ENCODE measurements around the gene ATP6V0D1. TPM values are rescaled to one million over a fixed set of nuclear protein-coding genes. Genes with fewer than 3 reads are reported as not detected.
"Not testable (repeated sequence)": the region's sequence is repeated elsewhere in the genome, so short reads cannot be mapped to it uniquely, and the experiment has no call there.

The ATP6V0D1 gene
- polyA plus RNA-seq, 1 donor, result 93.1 TPM

DNA sequence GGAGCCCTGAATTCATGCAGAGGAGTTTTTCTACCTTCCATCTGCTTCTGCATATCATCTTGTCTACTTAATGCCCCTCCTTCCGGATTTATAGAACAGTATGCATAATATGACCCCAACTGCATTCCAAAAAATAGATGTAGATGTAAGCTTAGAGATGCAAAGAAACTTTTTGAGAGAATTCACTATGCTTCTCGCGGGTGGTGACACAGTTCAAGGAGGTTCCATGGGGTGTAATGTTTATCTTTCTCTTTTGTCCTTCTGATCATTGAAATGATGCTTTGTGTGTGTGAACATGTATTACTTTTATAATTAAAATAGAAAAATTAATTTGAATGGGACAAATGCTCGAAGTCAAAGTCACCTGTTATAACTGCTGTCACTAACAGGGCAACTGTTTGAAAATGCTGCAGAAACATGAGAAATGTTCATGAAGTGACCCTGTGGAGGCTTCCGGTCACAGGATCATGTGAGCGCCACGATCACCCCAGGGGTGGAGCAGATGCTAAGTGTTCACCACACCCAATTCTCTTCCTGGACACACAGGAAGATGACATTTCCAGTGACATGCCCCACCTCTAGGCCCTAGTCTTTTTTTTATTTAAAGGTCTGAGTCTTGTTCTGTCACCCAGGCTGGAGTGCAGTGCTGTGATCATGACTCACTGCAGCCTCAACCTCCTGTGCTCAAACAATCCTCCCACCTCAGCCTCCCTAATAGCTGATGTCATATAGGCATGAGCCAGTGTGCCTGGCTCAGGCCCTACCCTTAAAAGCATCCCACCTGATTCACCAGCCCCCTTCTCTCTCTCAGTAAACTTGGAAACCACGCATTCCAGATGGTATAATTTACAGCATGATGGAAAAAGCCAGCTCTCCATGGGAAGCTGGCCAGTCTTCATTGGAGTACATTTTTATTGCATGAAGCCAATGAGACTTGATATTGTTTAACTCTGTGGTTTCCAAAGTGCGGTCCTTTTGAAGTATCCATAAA, 23.4 kb upstream of the ATP6V0D1 start:
- H3K27ac ChIP-seq (ENCODE audit: low read length), result no peak overlapping the region
- H3K4me1 ChIP-seq (ENCODE audit: control insufficient read depth, insufficient read depth, low read length), result no peaks in the 10 kb centered on the region
- no peak for DNase-seq
- no peaks in the 10 kb centered on the region for H3K27me3 ChIP-seq (ENCODE audit: control insufficient read depth, insufficient read depth, low read length)
- WGBS (ENCODE audit: insufficient coverage, low lambda C conversion rate), result 100% methylated on average over 1 of the region's 9 CpGs
- H3K36me3 ChIP-seq (ENCODE audit: control insufficient read depth, insufficient read depth, low read length), result no peaks in the 10 kb centered on the region
- H3K9me3 ChIP-seq (ENCODE audit: control insufficient read depth, low read depth, low read length), result no peaks in the 10 kb centered on the region
- no peak overlapping the region for H3K4me3 ChIP-seq (ENCODE audit: low read length)

DNA sequence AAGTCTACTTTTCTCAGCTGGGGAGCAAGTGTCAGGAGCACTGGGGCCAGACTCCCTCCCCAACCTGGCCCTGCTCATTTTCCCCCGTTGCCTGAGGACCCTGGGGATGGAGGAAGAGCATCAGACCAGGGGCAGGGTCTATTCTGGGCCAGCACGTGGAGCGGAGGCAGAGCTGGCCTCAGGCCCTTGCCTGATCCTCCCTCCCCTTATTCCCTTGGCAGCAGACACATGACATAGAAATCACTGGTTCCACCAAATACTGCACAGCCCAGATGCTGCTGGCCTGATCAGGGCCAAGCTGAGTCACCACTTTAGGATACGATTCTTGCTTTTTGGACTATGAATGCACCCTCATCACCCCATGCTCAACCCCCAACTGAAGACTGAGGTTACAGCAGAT, 18.1 kb upstream of the ATP6V0D1 start:
- no peak overlapping the region for H3K4me3 ChIP-seq (ENCODE audit: low read length)
- no CpG with 5 or more reads among the region's 4 CpGs for WGBS (ENCODE audit: insufficient coverage, low lambda C conversion rate)
- no peak overlapping the region for H3K27ac ChIP-seq (ENCODE audit: low read length)
- no peaks in the 10 kb centered on the region for H3K4me1 ChIP-seq (ENCODE audit: control insufficient read depth, insufficient read depth, low read length)
- H3K9me3 ChIP-seq (ENCODE audit: control insufficient read depth, low read depth, low read length), result no peaks in the 10 kb centered on the region
- DNase-seq, result no peak
- H3K27me3 ChIP-seq (ENCODE audit: control insufficient read depth, insufficient read depth, low read length), result no peaks in the 10 kb centered on the region
- no peaks in the 10 kb centered on the region for H3K36me3 ChIP-seq (ENCODE audit: control insufficient read depth, insufficient read depth, low read length)

DNA sequence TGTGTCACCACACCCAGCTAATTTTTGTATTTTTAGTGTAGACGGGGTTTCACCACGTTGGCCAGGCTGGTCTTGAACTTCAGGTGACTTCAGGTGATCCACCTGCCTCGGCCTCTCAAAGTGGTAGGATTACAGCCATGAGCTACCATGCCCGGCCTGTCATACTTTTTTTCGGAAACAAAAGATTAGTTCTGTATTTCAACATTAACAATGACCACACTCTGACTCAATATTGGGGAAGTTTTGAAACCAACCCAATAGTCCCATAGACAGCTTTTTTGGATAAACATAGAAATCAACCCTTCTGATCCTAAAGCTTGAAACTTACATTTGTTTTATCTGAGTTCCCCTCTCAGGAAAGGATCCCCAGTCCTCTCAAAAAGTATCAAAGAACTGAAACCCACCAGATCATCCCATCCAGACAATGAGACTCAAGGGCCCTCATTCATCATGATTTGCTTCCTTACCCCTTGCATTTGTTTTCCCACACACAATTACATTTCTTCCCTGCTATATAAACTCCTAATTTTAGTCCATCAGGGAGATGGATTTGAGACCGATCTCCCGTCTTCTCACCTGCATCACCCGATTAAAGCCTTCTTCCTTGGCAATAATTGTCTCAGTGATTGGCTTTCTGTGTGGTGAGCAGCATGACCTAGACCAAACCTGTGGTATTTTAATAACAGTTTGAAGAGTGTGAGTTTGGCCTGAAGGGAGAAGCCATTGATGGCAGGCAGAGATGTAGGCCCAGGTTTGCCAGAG, 9.6 kb upstream of the ATP6V0D1 start:
- H3K9me3 ChIP-seq (ENCODE audit: control insufficient read depth, low read depth, low read length), result no peaks in the 10 kb centered on the region
- WGBS (ENCODE audit: insufficient coverage, low lambda C conversion rate), result 100% methylated on average over 3 of the region's 8 CpGs
- H3K27me3 ChIP-seq (ENCODE audit: control insufficient read depth, insufficient read depth, low read length), result no peaks in the 10 kb centered on the region
- no peak overlapping the region for H3K4me3 ChIP-seq (ENCODE audit: low read length)
- H3K4me1 ChIP-seq (ENCODE audit: control insufficient read depth, insufficient read depth, low read length), result peaks cover 9% of the 10 kb centered on the region
- DNase-seq, result no peak
- no peak overlapping the region for H3K27ac ChIP-seq (ENCODE audit: low read length)
- H3K36me3 ChIP-seq (ENCODE audit: control insufficient read depth, insufficient read depth, low read length), result no peaks in the 10 kb centered on the region

DNA sequence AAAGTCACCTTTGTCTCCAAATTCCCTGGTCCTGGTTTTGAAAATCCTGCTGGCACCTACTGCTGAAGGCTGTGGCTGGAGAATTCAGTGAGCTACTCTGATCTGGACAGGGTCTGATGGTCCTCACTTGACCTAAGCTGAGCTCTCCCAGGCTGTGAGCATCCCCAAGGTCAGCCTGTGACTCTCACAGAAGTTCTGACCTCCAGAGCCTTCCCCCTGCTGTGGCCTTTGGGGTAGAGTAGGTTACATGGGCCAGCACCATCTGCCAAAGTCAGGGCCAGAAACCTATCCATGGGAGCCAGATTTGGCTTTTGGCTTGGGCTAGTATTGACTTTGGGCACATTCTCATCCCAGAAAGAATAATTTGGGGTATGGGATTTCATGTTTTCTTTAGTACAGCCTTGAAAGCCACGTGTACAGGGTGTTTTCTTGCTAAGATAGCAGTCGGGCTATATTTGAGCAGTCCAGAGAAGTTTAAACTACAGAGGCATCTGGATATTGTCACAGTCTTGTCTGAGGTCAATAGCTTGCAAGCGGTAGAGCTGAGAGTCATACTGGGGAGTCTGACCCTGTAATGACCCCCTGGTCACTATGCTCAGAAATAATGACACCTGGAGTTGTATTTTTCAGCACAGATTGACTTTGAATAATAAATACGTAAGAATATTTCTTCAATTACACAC, 8.6 kb upstream of the ATP6V0D1 start:
- peak overlapping the region; percentile 18 for H3K27ac ChIP-seq (ENCODE audit: low read length)
- H3K4me3 ChIP-seq (ENCODE audit: low read length), result no peak overlapping the region
- no peaks in the 10 kb centered on the region for H3K9me3 ChIP-seq (ENCODE audit: control insufficient read depth, low read depth, low read length)
- WGBS (ENCODE audit: insufficient coverage, low lambda C conversion rate), result no CpG with 5 or more reads among the region's 4 CpGs
- DNase-seq, result no peak
- no peaks in the 10 kb centered on the region for H3K27me3 ChIP-seq (ENCODE audit: control insufficient read depth, insufficient read depth, low read length)
- H3K36me3 ChIP-seq (ENCODE audit: control insufficient read depth, insufficient read depth, low read length), result no peaks in the 10 kb centered on the region
- H3K4me1 ChIP-seq (ENCODE audit: control insufficient read depth, insufficient read depth, low read length), result peaks cover 9% of the 10 kb centered on the region

DNA sequence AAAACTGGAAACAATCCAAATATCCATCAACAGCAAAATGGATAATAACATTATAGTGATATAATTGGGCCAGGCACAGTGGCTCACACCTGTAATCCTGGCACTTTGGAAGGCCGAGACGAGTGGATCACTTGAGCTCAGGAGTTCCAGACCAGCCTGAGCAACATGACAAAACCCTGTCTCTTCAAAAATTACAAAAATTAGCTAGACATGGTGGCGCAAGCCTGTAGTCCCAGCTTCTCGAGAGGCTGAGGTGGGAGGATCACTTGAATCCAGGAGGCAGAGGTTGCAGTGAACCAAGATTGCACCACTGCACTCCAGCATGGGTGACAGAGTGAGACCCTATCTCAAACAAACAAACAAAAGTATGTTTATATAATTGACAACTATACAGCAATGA, 6.6 kb upstream of the ATP6V0D1 start:
- H3K27me3 ChIP-seq (ENCODE audit: control insufficient read depth, insufficient read depth, low read length); H3K9me3 ChIP-seq (ENCODE audit: control insufficient read depth, low read depth, low read length); H3K4me1 ChIP-seq (ENCODE audit: control insufficient read depth, insufficient read depth, low read length); DNase-seq; H3K27ac ChIP-seq (ENCODE audit: low read length); H3K36me3 ChIP-seq (ENCODE audit: control insufficient read depth, insufficient read depth, low read length); H3K4me3 ChIP-seq (ENCODE audit: low read length): not testable (repeated sequence)
- no CpG with 5 or more reads among the region's 4 CpGs for WGBS (ENCODE audit: insufficient coverage, low lambda C conversion rate)

DNA sequence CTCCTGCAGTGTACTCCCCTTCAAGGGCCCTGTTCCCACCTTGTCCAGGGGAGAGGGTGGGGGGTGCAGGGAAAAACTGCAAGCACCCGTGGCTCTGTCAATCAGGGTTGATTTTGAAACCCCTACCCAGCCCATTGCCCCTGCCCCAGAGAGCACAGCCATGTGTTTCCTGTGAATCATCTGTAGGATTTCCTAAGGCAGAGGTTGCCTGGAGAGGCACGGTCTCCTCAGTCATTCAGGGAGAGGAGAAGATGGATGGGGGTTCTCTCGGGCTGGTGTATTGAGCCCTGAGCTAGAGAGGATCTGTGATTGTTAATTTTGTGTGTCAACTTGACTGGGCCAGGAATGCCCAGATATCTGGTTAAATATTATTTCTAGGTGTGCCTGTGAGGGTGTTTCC, 5.8 kb upstream of the ATP6V0D1 start:
- H3K27me3 ChIP-seq (ENCODE audit: control insufficient read depth, insufficient read depth, low read length), result no peaks in the 10 kb centered on the region
- peaks cover 15% of the 10 kb centered on the region for H3K4me1 ChIP-seq (ENCODE audit: control insufficient read depth, insufficient read depth, low read length)
- peaks cover 2% of the 10 kb centered on the region for H3K36me3 ChIP-seq (ENCODE audit: control insufficient read depth, insufficient read depth, low read length)
- no CpG with 5 or more reads among the region's 3 CpGs for WGBS (ENCODE audit: insufficient coverage, low lambda C conversion rate)
- H3K27ac ChIP-seq (ENCODE audit: low read length), result no peak overlapping the region
- DNase-seq, result no peak
- H3K9me3 ChIP-seq (ENCODE audit: control insufficient read depth, low read depth, low read length), result no peaks in the 10 kb centered on the region
- no peak overlapping the region for H3K4me3 ChIP-seq (ENCODE audit: low read length)

DNA sequence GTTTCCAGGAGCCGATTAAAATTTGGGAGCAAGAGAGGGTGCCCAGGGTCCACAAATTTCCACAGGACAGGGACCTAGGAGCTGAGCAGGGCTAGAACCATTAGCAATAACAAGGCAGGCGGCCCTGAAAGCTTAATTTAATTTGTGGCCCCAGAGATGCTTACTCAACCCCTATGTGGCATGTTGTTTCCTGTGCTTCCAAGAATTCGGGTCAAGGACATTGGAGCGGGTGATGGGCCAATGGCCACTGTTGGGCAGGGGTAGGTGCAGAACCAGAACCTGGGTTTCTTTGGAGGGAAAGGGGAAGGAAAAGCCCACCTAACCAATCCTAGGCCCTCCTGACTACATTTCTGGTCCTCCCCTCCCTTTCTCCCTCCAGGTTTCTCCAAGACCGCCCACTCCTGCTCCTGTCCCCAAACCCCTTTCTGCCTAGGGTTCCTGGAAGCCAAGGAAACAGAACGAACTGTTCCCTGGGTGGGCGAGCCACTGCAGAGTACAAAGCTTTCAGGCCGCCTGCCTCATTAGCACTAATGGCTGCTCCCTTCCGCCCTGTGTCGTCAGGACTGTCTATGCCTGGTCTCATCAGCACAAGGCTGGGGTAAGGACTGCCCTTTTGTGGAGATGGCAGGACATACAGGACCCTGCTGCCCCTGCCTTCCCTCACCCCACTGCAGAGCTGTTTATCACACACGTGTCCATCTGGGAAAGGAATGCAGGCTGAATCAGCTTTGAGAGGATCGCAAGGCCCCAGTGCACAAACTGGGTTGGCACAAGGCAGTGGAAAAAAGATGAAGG, 3.0 kb upstream of the ATP6V0D1 start:
- no peaks in the 10 kb centered on the region for H3K27me3 ChIP-seq (ENCODE audit: control insufficient read depth, insufficient read depth, low read length)
- no peak overlapping the region for H3K27ac ChIP-seq (ENCODE audit: low read length)
- peaks cover 2% of the 10 kb centered on the region for H3K36me3 ChIP-seq (ENCODE audit: control insufficient read depth, insufficient read depth, low read length)
- peaks cover 17% of the 10 kb centered on the region for H3K4me1 ChIP-seq (ENCODE audit: control insufficient read depth, insufficient read depth, low read length)
- DNase-seq, result no peak
- no peaks in the 10 kb centered on the region for H3K9me3 ChIP-seq (ENCODE audit: control insufficient read depth, low read depth, low read length)
- no peak overlapping the region for H3K4me3 ChIP-seq (ENCODE audit: low read length)
- no CpG with 5 or more reads among the region's 12 CpGs for WGBS (ENCODE audit: insufficient coverage, low lambda C conversion rate)

DNA sequence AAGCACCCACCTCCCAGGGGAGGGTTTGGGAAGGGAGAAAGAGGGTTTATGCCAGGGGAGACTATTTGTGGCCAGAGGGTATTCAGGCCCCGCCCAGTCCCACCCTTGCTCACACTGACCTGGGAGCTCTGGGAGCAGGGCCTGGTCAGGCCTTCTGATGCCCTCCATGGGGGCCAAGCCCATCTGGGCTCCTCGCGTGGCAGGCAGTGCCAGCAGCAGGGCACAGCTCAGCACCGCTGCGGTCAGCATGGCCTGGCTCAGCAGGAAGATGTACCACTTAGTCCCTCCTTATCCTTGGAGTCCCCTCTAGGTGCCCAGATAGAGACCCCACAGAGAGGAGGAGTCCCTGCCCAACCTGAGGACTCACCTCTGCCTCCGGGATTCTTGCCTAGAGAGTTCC, 2.2 kb upstream of the ATP6V0D1 start, which contains the start of gene AGRP:
Gene AGRP, minus strand, starts transcription at position 398 of the 400 bp plus-strand sequence. Its CDS starts 149 bp downstream, at position 249.
- Histone ChIP-seq H3K27ac (ENCODE audit: low read length) (no peak within 1 kb of the TSS), H3K4me3 (ENCODE audit: low read length) (no peak within 1 kb of the TSS), H3K27me3 (ENCODE audit: control insufficient read depth, insufficient read depth, low read length) (no peaks in the 10 kb centered on the region), H3K4me1 (ENCODE audit: control insufficient read depth, insufficient read depth, low read length) (peaks cover 17% of the 10 kb centered on the region), H3K9me3 (ENCODE audit: control insufficient read depth, low read depth, low read length) (no peaks in the 10 kb centered on the region), H3K36me3 (ENCODE audit: control insufficient read depth, insufficient read depth, low read length) (peaks cover 2% of the 10 kb centered on the region)
- no CpG with 5 or more reads among the region's 6 CpGs for WGBS (ENCODE audit: insufficient coverage, low lambda C conversion rate)
- DNase-seq, result no peak

DNA sequence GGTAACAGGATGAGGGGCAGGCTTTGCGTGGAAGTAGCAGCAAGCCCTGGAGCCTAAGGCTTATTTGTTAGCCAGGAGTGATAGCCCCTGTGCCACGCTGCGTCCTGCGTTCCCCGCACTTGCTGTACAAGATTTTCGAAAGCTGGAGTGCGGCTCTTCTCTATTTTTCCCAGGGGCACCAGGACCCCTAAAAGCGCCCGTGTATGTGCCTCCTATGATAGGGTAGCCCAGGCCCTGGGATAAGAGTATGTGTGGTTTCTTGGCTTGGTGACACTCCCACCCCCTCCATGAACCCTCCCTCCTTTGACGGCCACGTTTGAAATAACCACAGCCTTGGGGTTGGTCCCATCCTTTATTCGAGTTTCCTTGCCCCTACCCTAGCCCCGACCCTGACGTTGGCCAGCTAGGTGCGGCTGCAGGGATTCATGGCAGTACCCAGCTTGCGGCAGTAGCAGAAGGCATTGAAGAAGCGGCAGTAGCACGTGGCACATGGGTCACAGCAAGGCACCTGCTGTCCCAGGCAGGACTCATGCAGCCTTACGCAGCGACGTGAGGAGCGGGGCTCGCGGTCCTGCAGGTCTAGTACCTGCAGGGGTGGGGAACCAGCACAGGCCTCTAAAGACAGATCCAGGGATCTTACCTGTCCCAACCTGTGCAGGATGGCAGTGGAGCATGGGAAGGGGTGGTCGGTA, 1.4 kb upstream of the ATP6V0D1 start:
- H3K4me1 ChIP-seq (ENCODE audit: control insufficient read depth, insufficient read depth, low read length), result peaks cover 22% of the 10 kb centered on the region
- peaks cover 2% of the 10 kb centered on the region for H3K36me3 ChIP-seq (ENCODE audit: control insufficient read depth, insufficient read depth, low read length)
- H3K9me3 ChIP-seq (ENCODE audit: control insufficient read depth, low read depth, low read length), result no peaks in the 10 kb centered on the region
- H3K4me3 ChIP-seq (ENCODE audit: low read length), result no peak overlapping the region
- H3K27me3 ChIP-seq (ENCODE audit: control insufficient read depth, insufficient read depth, low read length), result no peaks in the 10 kb centered on the region
- no CpG with 5 or more reads among the region's 25 CpGs for WGBS (ENCODE audit: insufficient coverage, low lambda C conversion rate)
- no peak overlapping the region for H3K27ac ChIP-seq (ENCODE audit: low read length)
- no peak for DNase-seq

Measured in large intestine (tissue), 3 donors.